GM19455 (cell line): ENCODE measurements around the gene ROBO3.

Experiments
- ATAC-seq: cut with Tn5 transposase; IDR thresholded peaks from one replicate; pipeline ENCODE4 v1.9.1; 2021; ENCODE audit not compliant: unreplicated experiment

The ROBO3 gene

GRCh38 chr11:124865181-124865901 lies at the start of gene ROBO3:
Gene ROBO3 (plus strand): TSS chr11:124865432. CDS start chr11:124865578, 146 bp downstream.
- ATAC-seq: no peak

- ATAC-seq: no peak
Observed at GRCh38 chr11:124817036-124817435, 48.2 kb upstream of the ROBO3 start.

- ATAC-seq: no peak
Observed at GRCh38 chr11:124821995-124822730, 43.1 kb upstream of the ROBO3 start.

GRCh38 chr11:124823512-124824376 lies 41.5 kb upstream of the ROBO3 start:
- no peak for ATAC-seq

- no peak for ATAC-seq
Observed at GRCh38 chr11:124825876-124826275, 39.4 kb upstream of the ROBO3 start.

GRCh38 chr11:124829986-124830385 lies 35.2 kb upstream of the ROBO3 start:
- ATAC-seq: no peak

GRCh38 chr11:124830749-124831148 lies 34.5 kb upstream of the ROBO3 start:
- no peak for ATAC-seq

- ATAC-seq: no peak
Observed at GRCh38 chr11:124831897-124832296, 33.3 kb upstream of the ROBO3 start.

GRCh38 chr11:124832571-124832970 lies 32.7 kb upstream of the ROBO3 start:
- ATAC-seq: no peak

- ATAC-seq: no peak
Observed at GRCh38 chr11:124834526-124835180, 30.6 kb upstream of the ROBO3 start.

GRCh38 chr11:124835918-124836317 lies 29.3 kb upstream of the ROBO3 start:
- no peak for ATAC-seq

- ATAC-seq: no peak
Observed at GRCh38 chr11:124837491-124837856, 27.8 kb upstream of the ROBO3 start.

- ATAC-seq: no peak
Observed at GRCh38 chr11:124838805-124839127, 26.5 kb upstream of the ROBO3 start.

GRCh38 chr11:124839128-124839971 lies 25.9 kb upstream of the ROBO3 start:
- no peak for ATAC-seq

- no peak for ATAC-seq
Observed at GRCh38 chr11:124839972-124840621, 25.1 kb upstream of the ROBO3 start.

- no peak for ATAC-seq
Observed at GRCh38 chr11:124840666-124841065, 24.6 kb upstream of the ROBO3 start.

GRCh38 chr11:124841201-124841600 lies 24.0 kb upstream of the ROBO3 start:
- ATAC-seq: no peak

GRCh38 chr11:124841840-124842239 lies 23.4 kb upstream of the ROBO3 start:
- no peak for ATAC-seq

- no peak for ATAC-seq
Observed at GRCh38 chr11:124842305-124842704, 22.9 kb upstream of the ROBO3 start.

- no peak for ATAC-seq
Observed at GRCh38 chr11:124843616-124843910, 21.7 kb upstream of the ROBO3 start.
